ENCODE measurements around the gene RBMS1. TPM values are rescaled to one million over a fixed set of nuclear protein-coding genes. Genes with fewer than 3 reads are reported as not detected.

Gene RBMS1
- total RNA-seq, 1 experiment from 2014 or later = 77.5 TPM

DNA sequence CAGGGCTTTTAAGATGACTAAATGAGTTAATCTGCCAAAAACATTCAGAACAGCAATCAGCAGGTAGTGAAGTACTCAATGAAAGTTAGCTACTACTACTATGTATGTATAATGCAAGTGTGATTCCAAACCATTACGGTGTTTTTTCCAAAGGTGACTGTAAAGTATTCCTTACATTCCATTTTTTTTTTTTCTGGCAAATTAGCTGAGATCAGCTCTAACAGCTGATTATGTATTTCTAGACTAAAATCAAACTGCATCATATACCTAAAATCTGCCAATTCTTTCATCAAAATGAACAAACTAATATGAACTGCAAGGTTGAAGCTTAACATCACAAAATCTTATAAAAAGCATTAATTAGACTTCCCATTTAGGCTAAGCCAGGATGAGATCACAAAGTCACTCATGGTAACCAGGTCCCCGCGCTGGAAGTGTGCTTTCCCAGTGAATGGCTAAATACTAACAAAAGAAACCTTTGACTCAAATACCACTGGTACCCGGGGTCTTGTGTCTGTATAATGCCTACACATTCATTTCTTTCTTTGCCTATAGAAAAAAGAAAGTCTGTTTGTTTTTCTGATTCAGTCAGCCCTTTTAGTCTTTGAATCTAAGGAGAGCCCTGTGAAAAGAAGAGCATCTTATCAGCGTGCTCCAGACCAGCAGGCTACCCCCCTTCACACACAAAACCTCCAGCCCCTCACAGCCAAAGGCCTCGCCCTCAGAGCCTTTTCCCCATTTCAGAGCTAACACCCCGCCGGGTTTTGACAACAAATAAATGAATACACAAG, 88.3 kb downstream of the RBMS1 start:
- no peak overlapping the region for H2BK12ac ChIP-seq (ENCODE audit: insufficient read length, low read depth, low read length)
- no peak overlapping the region for H2BK5ac ChIP-seq (ENCODE audit: insufficient read length, low read length)
- H3T11ph ChIP-seq (ENCODE audit: low read length) = no peak overlapping the region
- no peak for DNase-seq
- H3K9me3 ChIP-seq (ENCODE audit: control insufficient read depth, low read depth, low read length) = no peaks in the 10 kb centered on the region
- Mint-ChIP-seq H3K4me3 (peak overlapping the region; percentile 56 to 92), H3K27ac (peak overlapping the region in 2 of 3 experiments; percentile 76 to 77; a peak in 2 of 7 replicates), H3K36me3 (ENCODE audit: insufficient read depth in 1 of 3, low read depth in 3 of 3) (no peaks in the 10 kb centered on the region; a peak in 2 of 7 replicates), H3K4me1 (peaks cover 63 to 64% of the 10 kb centered on the region in 2 experiments), H3K9me3 (peaks cover 0 to 6% of the 10 kb centered on the region in 2 experiments; a peak in 1 of 5 replicates), H3K27me3 (ENCODE audit: low read depth) (peaks cover 9% of the 10 kb centered on the region)
- H3K79me1 ChIP-seq (ENCODE audit: insufficient read depth, low read depth, low read length, poor library complexity, severe bottlenecking) = no peaks in the 10 kb centered on the region
- WGBS (ENCODE audit: extremely low coverage, insufficient read length, low lambda C conversion rate) = no CpG with 5 or more reads among the region's 8 CpGs
- no peak overlapping the region for H3K4ac ChIP-seq (ENCODE audit: low read depth, low read length)
- H2BK20ac ChIP-seq (ENCODE audit: low read depth, low read length, poor library complexity, severe bottlenecking) = no peak overlapping the region
- H3K23me2 ChIP-seq (ENCODE audit: insufficient read length, low read depth, low read length, poor library complexity, severe bottlenecking) = peaks cover 15% of the 10 kb centered on the region
- H2BK15ac ChIP-seq (ENCODE audit: low read depth, low read length) = no peak overlapping the region
- H2BK120ac ChIP-seq (ENCODE audit: low read depth, low read length, poor library complexity, severe bottlenecking) = no peak overlapping the region
- no peaks in the 10 kb centered on the region for H4K20me1 ChIP-seq (ENCODE audit: control insufficient read depth, insufficient read depth, insufficient read length)
- no peaks in the 10 kb centered on the region; the same call in 1 of the 2 replicates for H3K27me3 ChIP-seq (ENCODE audit: insufficient read depth, low read length)
- H3K23ac ChIP-seq (ENCODE audit: insufficient read length, low read depth, low read length) = no peak overlapping the region
- peaks cover 13% of the 10 kb centered on the region; the same call in 1 of the 2 replicates for H3K79me2 ChIP-seq (ENCODE audit: insufficient read depth, low read length)
- peaks cover 6% of the 10 kb centered on the region; the same call in 1 of the 2 replicates for H3K4me1 ChIP-seq (ENCODE audit: insufficient read depth, low read length)
- H4K91ac ChIP-seq (ENCODE audit: insufficient read length, low read depth, low read length) = no peak overlapping the region
- H4K5ac ChIP-seq (ENCODE audit: insufficient read length, low read depth, low read length) = no peak overlapping the region
- TF ChIP-seq, protein P1, sequence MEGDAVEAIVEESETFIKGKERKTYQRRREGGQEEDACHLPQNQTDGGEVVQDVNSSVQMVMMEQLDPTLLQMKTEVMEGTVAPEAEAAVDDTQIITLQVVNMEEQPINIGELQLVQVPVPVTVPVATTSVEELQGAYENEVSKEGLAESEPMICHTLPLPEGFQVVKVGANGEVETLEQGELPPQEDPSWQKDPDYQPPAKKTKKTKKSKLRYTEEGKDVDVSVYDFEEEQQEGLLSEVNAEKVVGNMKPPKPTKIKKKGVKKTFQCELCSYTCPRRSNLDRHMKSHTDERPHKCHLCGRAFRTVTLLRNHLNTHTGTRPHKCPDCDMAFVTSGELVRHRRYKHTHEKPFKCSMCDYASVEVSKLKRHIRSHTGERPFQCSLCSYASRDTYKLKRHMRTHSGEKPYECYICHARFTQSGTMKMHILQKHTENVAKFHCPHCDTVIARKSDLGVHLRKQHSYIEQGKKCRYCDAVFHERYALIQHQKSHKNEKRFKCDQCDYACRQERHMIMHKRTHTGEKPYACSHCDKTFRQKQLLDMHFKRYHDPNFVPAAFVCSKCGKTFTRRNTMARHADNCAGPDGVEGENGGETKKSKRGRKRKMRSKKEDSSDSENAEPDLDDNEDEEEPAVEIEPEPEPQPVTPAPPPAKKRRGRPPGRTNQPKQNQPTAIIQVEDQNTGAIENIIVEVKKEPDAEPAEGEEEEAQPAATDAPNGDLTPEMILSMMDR (conservative IDR thresholded peaks at IDR 0.05) = no peak
- no peak overlapping the region for H3K14ac ChIP-seq (ENCODE audit: insufficient read depth, low read length)
- H2AK5ac ChIP-seq (ENCODE audit: insufficient read length, low read length) = no peak overlapping the region
- no peak overlapping the region for H3K56ac ChIP-seq (ENCODE audit: insufficient read length, low read depth, low read length)
- peak overlapping the region; percentile 88 for H3K4me2 ChIP-seq (ENCODE audit: insufficient read depth, insufficient read length, low read length)
- H3K9ac ChIP-seq (ENCODE audit: extremely low read depth, insufficient read length, low read length) = no peak overlapping the region
- no peak overlapping the region for H3K18ac ChIP-seq (ENCODE audit: insufficient read length, low read depth, low read length)
- H2AFZ ChIP-seq (ENCODE audit: low read length) = no peak overlapping the region
- no peak overlapping the region for H4K8ac ChIP-seq (replicated peaks; ENCODE audit: insufficient read length, low read depth, low read length)
- H3K27ac ChIP-seq (ENCODE audit: insufficient read length, low read depth, low read length) = no peak overlapping the region

Measured in H9 (cell line).